ENCODE data around the gene ANKRD34A.

Gene ANKRD34A

DNA sequence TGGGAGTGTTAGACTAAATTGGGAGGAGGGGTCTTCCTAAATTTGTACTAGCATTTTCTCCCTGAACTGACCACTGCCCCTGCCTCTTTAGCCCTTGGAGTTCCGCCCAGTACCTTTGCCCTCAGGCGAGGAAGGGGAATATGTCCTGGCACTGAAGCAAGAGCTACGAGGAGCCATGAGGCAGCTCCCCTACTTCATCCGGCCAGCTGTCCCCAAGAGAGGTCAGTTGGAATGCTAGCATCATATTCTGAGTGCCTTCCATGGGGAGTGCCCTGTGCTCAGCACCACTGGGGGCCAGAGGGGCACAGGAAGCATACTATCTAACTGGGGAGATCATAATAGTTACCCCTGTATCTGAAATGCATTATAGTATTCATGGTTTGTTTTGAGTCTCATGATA is 10.8 kb upstream of the ANKRD34A start:
- no peak overlapping the region for H3K27ac ChIP-seq
- DNase-seq (ENCODE audit: low read depth, low spot score): no peak

DNA sequence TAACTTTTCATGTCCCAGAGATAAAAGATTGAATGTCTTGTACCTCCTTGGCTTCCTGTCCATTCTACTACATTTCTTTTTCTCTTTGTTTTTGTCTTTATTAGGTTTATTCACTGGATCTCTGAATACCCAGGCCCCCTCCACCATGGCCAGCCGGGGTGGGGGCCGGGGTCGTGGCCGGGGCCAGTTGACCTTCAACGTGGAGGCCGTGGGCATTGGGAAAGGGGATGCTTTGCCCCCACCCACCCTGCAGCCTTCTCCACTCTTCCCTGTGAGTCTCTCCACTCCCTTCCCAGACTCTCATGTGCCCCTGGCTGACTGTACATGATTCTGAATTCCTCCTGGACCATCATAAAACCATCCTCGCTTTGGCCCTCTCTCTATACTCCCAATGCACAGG is 10.3 kb upstream of the ANKRD34A start:
- no peak overlapping the region for H3K27ac ChIP-seq
- no peak for DNase-seq (ENCODE audit: low read depth, low spot score)

DNA sequence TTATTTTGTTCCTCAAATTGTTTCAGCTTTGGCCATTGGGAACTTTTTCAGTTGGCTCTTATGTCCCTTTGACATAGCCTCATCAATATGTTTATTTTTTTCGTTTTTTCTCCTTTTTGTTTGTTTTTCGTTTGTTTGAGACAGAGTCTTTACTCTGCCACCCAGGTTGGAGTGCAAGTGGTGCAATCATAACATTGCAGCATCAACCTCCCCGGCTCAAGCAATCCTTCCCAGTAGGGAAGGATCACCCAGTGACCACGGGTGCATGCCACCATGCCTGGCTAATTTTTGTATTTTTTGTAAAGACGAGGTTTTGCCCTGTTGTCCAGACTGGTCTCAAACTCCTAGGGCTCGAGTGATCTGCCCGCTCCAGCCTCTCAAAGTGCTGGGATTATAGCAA is 8.2 kb upstream of the ANKRD34A start:
- H3K27ac ChIP-seq: no peak overlapping the region
- DNase-seq (ENCODE audit: low read depth, low spot score): no peak

DNA sequence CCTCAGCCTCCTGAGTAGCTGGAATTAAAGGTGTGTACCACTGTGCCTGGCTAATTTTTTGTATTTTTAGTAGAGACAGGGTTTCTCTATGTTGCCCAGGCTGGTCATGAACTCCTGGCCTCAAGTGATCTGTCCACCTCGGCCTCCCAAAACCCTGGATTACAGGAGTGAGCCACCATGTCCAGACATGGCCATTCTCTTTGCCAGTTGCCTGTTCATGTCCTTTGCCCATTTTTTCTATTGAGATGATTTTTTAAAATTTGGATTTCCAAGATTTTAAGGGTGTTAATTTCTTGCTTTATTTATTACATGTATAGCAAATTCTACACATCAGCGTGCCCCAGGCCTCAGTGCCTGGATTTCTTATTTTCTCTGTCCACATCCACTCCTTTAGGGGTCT is 2.9 kb upstream of the ANKRD34A start:
- DNase-seq (ENCODE audit: low read depth, low spot score): no peak

DNA sequence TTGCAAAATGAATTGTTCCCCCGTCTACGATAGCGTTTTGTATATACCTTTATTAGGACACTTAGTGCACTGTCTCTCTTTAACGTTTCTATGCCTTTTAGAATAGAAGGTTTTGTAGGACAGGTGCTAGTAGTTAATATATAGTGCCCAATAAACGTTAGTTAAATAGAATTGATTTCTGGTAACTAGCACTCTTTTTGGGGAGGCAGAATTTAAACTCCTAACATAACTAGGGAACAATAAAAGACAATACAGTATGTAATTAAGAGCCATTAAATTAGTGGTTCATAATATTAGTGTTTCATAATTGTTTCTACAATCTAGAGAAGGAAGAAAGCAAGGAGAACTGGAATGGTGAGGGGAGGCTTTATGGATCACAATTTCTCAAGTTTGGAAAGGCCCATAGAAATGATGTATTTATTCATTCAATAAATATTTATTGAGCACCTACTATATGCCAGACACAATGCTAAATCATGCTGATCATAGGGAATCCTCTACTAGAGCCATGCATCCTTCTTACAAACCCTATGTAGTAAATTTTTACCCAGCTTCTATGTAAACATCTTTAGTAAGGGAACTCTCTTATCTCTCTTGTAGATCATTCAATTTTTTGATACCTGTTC is 857 bp upstream of the ANKRD34A start:
- DNase-seq (ENCODE audit: low read depth, low spot score): no peak
- H3K27ac ChIP-seq: peak overlapping the region; percentile 50

More for the DNA sequence above, 2.9 kb upstream of the ANKRD34A start:
- H3K27ac ChIP-seq: no peak overlapping the region

DNA sequence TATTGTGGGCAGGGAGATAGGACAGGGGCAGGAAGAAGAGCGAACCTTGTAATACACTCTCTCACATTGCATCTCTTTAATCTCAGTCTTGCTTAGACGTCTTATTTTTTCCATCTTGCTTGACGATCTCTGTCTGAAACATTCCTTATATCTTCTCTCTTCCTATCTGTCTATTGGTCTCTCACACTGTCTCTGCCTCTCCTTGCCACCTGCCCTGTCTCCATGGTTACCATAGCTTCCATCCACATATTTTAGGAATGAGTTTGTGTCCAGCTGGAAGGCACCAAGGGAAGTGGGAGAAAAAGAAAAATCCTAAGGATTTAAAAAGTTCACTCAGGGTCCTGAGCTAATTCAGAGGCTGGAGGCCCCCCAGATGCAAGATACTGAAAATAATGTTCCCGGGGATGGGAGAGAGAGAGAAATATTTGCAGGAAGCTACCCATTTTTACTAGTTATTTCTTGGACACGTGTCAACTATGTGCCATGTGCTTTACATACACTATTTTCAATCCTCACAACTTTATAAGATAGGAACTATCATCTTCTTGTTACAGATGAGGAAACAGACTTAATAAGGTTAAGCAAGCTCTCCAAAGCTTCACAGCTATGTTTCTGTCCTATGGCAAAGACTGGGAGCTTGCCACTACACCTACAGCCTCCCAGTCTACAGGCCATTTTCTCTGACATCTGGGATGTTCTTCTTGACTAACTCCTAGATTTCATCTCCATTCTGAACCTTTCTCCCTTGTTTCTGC is 933 bp downstream of the ANKRD34A start:
- DNase-seq (ENCODE audit: low read depth, low spot score): no peak
- H3K27ac ChIP-seq: peak overlapping the region; percentile 50

DNA sequence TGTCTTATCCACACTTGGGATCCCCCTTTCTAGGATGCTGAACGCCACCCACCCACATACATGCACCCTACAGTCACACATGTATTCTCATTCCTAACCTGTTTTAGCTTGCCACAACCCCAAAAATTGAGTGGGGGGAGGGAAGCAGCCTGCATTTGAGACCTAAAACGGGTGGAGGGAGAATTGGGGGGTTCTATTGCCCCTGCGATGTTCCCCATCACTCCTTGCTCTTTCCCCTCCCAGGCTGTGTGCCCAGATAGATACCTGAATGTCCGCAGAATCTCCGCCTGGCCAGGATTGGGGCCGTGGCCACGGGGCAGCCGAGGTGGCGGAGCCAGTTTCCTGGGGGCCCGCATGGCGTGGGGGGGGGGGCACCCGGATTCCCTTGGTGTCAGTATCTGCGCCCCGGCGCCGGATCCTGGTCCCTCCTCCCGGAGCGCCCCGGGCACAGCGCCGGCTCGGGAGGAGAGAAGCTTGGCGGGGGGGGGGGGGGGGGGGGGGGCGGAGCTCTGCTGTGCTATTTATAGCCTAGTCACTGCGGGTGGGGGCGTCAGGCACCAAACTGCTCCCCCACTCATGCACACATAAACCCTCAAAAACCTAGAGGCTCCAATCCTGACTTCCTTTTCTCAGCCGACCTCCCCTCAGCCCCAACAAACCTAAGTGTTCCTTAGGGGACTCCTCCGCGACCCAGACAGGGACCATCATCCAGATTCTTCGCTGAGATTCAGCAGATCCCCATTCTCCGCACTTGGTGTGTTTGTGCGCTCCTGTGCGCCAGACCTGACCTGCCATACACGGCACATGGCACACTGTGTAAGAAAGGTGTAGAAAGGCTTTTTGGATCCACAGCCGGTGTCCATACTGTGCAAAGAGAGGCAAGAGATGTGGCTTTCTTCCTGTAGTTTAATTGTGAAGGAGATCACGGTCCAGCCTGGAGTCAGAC is 1.9 kb downstream of the ANKRD34A start:
- no peak overlapping the region for H3K27ac ChIP-seq
- DNase-seq (ENCODE audit: low read depth, low spot score): no peak

DNA sequence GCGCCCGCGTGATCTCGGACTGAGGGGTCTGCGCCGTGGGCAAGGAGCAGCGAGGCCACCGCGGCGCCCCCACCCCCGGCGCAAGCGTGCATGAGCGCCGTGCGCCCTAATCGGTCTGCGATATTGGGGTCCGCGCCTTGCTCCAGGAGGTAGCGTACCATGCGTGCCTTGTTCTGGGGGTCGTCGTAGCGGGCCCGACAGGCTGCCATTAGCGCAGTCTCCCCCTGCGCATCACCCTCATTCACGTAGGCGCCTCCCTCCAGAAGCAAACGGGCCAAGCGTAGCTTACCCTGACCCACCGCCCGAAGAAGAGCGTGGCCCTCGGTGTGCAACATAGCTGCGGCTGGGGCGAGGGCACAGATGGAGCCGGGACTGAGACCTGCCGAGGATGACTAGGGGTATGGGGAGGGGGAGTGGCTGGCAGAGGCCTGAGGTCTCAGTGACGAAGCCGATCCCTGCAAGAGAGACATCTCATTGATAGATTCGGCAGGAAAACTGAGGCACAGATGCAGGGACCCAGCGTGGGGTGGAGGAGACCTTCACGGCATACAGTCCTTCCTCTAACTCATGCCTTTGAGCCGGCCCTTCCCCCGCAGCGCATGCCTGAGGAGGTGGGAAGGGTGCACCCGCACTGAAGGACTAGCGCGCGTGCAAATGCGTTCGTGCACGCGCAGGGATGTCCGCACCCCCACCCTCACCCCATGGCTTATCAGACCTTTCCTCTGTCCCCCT is 2.8 kb downstream of the ANKRD34A start:
- DNase-seq (ENCODE audit: low read depth, low spot score): no peak
- H3K27ac ChIP-seq: no peak overlapping the region

DNA sequence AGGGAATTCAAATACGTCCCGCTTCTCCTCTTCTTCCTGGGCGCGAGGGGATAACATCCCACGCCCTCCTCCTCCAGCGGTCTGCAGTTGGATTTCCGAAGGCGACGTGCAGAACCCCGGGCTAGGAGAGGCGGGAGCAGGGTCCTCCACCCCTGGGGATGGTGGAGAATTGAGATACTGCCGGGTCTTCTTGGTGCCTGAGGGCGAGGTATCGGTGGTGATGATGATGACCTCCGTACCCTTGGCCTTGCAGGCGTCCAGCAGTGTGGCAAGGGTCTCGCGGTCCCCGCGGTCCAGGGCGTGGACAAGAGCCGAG is 3.3 kb downstream of the ANKRD34A start:
- H3K27ac ChIP-seq: no peak overlapping the region
- DNase-seq (ENCODE audit: low read depth, low spot score): no peak

DNA sequence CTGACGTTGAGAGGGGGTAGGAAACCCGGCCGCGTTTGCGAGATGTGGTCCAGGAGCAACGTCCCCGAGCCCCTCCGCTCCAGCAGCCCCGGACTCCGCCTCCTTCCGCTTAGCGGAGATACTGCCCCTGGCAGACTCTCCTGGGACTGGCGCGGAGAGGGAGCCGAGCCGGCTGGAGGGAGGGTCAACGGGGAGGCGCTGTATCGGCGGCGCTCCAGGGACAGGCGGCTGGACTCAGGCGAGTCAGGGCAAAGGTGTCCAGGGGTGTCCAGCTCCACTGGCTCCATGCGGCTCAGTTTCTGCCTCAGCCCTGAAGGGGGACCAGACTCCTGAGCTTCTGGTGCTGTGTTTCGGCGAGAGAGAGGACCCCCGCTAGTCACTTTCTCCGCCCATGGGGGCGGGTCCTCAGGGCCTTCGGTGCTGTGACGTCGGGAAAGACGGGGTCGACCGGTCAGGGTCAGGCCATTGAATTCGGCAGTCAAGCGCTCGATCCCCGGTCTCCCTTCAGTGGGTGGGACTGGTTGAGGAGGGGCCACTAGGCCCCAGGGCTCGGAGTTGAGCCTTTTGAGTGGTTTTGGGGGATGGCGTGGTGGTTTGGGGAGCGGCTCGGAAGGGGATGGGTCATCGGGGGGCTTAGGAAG is 3.8 kb downstream of the ANKRD34A start:
- no peak overlapping the region for H3K27ac ChIP-seq
- no peak for DNase-seq (ENCODE audit: low read depth, low spot score)

DNA sequence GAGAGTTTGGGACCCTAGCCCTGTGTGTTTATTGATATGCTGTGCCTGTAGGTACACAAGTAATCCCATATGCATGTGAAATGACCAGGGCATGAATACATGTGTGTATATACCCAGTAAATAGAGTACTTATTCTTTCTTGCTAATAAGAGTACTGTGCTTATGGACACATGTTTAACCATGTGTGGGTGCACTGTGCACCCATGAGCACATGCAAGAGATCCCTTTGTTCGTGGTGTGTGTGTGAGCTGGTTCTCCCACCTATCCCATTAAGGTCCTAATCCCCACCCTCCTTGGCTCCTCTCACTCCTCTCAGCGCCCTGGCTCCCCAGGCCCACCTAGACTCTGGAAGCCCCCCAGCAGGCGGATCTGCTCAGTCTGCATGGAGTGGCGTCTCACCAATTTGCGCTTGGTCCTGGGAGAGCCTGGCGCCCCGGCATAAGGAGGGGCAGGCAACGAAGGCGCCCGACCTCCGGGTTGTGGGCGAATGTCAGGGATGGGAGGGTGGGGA is 4.4 kb downstream of the ANKRD34A start:
- H3K27ac ChIP-seq: no peak overlapping the region
- no peak for DNase-seq (ENCODE audit: low read depth, low spot score)

DNA sequence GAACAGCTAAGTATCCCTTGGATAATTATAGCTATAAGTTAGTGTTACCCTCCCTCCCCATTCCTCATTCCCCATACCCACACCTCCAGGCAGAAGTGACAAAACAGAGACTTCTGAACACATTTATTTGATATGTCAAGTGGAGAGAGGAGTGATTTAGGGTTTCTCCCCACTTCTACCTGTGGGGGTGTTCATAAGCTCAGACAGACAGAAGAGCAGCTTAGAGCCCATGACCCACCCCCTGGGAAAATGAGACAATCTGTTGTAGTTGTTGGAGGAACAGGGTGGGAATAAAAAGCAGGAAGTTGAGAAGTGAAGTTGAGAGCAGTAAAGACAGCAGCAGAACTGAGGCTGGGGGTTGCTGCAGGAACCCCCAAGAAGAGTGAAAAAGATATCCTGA is 5.0 kb downstream of the ANKRD34A start:
- DNase-seq (ENCODE audit: low read depth, low spot score): no peak
- no peak overlapping the region for H3K27ac ChIP-seq

DNA sequence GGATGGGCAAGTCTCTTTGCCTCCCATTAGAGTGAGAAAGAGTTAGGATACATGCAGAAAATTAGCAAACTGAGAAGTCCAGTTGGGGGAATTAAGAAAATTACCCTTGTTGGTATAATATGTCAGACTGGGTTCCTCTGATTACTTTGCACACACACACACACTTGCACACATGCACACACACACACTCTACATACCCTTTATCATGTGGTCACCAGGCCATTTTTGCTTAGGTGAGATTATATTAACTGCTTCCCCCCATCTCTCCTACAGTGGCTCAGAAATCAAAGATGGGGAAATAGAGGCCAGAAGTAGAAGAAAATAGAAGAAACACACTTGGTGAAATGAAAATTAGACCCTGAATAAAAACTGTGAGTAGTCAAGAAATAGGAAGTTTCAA is 5.6 kb downstream of the ANKRD34A start:
- H3K27ac ChIP-seq: no peak overlapping the region
- no peak for DNase-seq (ENCODE audit: low read depth, low spot score)

DNA sequence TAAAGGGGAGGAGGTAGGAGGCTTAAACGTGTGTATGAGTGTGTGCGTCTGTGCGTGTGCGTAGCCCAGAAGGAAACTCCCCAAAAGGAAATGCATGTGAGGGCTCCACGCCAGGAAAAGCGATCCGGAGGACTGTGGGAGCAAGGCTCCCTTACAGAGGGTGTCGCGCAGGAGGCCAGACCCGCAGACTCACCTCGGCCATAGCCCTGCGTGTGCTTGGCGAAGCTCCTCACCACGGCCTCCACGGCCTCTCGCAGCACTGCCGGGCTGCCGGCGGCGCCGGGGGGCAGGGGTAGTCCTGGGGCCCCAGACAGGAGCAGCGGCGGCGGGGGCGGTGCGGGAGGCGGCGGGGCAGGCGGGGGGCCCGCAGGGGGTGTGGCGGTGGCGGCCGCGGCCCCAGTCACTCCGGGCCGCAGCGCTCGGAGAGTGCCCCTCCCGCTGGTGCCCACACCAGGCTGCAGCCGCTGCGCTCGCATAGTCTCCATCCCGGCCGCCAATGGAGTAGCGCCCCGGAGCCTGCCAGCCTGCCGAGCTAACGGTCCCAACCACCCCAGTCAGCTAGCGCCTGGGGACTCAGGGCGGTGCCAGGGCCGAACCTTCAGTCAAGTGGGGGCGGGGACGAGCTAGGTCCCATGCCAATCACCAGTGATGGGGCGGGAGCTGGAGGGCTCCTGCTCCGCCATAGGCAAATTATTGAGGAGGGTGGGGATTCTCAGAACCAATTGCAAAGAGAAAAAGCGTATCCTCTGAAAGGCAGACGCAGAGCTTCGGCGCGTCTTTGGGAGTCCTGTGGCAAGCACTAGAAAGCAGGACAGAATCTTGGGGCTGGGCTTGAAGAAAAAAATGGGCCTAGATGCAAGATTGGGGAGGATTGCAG is 6.7 kb downstream of the ANKRD34A start, which contains the start of gene LIX1L:
TSS of gene LIX1L (minus strand) at position 575 of the 877 bp plus-strand sequence. CDS start at position 485, 90 bp downstream.
- peak within 1 kb of the TSS; percentile 48 for H3K27ac ChIP-seq
- peak; percentile 82 for DNase-seq (ENCODE audit: low read depth, low spot score)

DNA sequence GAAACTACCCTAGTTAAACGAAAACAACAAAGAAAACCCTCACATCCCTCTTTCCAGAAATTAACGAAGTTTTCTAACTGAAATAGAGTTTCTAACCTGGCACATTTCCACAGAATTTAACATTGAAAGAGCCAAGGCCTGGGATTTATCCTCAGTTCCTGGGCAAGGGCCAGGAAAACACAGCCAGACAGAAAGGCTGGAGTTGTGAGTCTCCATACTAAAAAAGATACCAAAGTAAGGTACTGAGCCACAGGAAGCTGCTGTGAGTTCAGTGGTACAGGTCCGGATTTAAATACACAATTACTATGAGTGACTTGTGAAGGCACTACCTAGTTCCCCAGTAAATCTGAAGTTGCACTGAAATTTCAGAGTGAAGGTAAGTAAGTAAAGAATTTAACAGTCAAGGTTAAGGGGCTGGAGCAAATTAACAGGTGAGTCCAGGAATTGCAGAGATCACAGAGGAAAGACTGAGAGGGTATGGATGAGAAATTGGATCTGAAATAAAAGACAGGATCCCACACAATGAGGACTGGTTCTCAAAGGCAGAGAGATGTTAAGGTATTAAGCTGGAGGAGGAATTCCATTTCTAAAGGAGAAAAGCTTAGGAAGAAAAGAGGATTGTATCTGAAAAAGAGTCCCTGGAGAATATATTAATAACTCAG is 7.5 kb downstream of the ANKRD34A start:
- peak overlapping the region; percentile 48 for H3K27ac ChIP-seq
- DNase-seq (ENCODE audit: low read depth, low spot score): no peak

DNA sequence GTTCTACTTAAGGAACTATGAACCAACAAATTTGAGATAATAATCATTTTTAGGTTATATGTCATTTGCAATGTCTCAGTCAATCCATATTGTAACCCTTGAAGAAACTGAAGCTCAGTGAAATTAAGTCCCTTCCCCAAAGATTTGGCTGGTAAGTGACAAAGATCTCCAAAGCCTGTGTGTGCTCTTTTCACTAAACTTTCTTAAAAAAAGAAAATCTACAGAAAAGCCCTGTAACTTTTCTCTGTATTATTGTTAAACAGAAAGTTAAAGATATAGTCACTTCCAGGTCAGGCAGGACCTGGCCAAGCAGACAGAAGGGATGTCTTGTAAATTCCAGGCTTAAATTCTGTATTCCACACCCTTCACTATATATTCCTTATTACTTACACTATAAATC is 8.0 kb downstream of the ANKRD34A start:
- no peak for DNase-seq (ENCODE audit: low read depth, low spot score)
- H3K27ac ChIP-seq: peak overlapping the region; percentile 48

DNA sequence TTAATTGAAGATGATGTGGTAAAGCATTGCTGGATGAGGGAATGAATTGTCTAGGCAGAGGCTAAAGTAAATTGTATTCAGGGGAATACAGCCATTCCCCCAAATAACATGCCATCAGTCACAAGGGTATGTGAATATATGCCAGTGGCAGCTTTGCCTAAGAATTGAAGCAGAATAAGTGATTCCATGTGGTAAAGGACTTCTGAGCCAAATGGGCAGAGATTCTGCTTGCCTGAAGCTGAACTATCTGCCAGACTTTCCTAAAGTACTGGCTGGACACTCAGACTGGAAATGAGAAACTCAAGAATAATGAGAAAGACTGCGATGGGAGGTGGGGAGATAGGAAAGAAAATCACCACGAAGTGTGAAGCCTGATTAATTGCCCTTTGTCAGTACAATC is 8.9 kb downstream of the ANKRD34A start:
- DNase-seq (ENCODE audit: low read depth, low spot score): no peak
- H3K27ac ChIP-seq: no peak overlapping the region

DNA sequence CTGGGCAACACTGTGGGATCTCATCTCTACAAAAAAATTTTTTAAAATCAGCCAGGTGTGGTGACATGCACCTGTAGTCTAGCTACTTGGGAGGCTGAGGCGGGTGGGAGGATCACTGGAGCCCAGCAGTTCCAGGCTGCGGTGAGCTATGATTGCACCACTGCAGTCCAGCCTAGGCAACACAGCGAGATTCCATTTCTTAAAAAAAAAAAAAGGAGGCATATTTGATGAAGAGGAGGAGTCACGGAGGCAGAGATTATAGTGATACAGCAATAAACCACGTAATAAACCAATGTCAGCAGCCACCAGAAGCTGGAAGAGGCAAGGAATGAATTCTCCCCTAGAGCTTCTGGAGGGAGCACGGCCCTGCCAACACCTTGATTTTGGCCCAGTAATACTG is 10.5 kb downstream of the ANKRD34A start:
- no peak for DNase-seq (ENCODE audit: low read depth, low spot score)
- H3K27ac ChIP-seq: no peak overlapping the region
